ENCODE data around the gene ATP6V1B1.

- TF ChIP-seq CSRNP1 (CRISPR knock-in tag; IDR thresholded peaks at IDR 0.05) (no peak), BRCA1 (CRISPR knock-in tag; IDR thresholded peaks at IDR 0.05) (no peak), FOXM1 (CRISPR knock-in tag; IDR thresholded peaks at IDR 0.05) (no peak), POLR2AphosphoS5 (IDR thresholded peaks at IDR 0.05; ENCODE audit: low read depth, low read length) (no peak), SMARCE1 (IDR thresholded peaks at IDR 0.05; ENCODE audit: borderline replicate concordance) (no peak), NPAS2 (CRISPR knock-in tag; IDR thresholded peaks at IDR 0.05; ENCODE audit: borderline replicate concordance) (no peak), ELF1 (CRISPR knock-in tag; IDR thresholded peaks at IDR 0.05) (no peak), ARNT (IDR thresholded peaks at IDR 0.05) (no peak), DPF2 (CRISPR knock-in tag; IDR thresholded peaks at IDR 0.05; ENCODE audit: borderline replicate concordance, low read depth) (no peak), E2F1 (CRISPR knock-in tag; IDR thresholded peaks at IDR 0.05) (no peak), KDM2A (CRISPR knock-in tag; IDR thresholded peaks at IDR 0.05; ENCODE audit: borderline replicate concordance, low read depth) (no peak), ZNF101 (CRISPR knock-in tag; IDR thresholded peaks at IDR 0.05; ENCODE audit: borderline replicate concordance, low read depth) (no peak), ZC3H13 (CRISPR knock-in tag; IDR thresholded peaks at IDR 0.05) (no peak)
Observed at GRCh38 chr2:70984228-70984575, 48.5 kb downstream of the ATP6V1B1 start.

Data from HepG2 (cell line).